CD4-positive, alpha-beta T cell treated with Interleukin-15 for 1 hour (primary cell): ENCODE data around the gene PTPRD.

Experiments
- DNase-seq: peaks from one replicate; pipeline ENCODE4 v3.0.0-alpha.2; 2020

The PTPRD gene

DNA sequence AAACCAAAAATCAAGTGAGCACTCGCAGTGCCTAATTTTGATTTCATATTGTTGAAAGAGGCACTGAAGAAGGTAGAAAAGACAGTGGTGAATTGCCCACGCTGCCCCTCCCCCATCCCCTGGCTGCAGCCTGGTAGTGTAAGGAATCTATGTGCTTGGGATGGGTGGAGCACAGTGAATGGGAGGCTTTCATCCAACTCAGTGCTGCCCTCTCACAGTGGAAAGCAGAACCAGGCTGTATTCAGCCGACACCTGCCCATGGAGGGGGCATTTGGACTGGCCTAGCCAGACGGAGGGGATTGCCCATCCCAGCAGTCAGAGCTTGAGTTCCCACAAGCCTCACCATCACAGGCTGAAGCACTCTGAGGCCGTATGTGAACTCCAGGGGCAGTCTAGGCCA is 2012.9 kb downstream of the PTPRD start:
- no peak for DNase-seq

DNA sequence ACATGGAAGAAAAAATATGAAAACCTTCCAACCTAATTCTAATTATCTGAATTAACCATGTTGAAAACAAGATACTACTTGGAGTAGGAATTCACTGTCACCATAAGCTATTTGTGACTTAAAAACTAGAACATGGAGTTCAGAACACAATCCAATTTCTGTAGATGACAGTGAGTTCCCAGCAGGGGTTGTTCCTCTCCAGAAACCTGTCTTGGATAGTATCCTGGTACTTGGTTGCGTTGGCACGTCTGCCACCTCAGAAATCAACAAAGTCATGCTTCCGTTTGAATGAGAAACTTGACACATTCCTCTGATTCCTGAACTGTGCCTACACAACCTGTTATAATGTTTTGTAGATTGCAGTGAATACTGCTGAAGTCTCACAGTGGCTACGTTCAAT is 2023.3 kb downstream of the PTPRD start:
- DNase-seq, result no peak

DNA sequence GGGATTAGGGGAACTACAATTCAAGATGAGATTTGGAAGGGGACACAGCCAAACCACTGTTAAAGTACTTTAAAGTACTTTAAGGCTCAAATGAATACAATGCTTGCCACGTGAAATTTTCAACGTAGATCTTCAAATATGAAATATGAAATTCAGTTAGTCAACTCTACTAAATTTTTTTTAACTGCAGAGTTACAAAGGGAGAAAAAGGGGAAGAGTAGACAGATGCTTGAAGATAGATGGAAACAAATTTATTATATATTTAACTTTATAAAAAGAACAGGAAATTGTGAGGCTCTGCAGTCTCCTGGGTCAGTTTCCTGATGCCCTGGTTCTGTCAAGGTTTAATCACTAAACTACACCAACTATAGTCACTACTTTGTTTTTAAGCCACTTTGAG is 2027.8 kb downstream of the PTPRD start:
- DNase-seq, result no peak

DNA sequence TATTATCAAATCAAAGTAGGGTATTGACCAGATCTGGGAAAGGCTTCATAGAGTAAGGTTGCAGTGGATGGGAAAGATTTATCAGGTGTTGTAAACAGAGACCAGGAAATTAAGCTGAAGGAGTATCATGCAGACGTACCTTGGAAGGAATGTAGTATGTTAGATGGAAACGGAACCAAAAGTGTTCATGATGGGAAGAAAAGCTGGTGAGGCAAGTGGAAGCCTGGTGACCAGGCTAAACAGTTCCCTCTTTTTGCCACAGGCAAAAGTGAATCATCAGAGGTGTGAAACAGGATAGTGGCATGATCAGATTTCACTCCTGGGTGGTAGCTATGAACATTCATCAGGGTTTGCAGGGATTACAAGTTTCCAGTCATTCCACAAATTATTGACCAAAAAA is 2033.1 kb downstream of the PTPRD start:
- DNase-seq, result no peak

DNA sequence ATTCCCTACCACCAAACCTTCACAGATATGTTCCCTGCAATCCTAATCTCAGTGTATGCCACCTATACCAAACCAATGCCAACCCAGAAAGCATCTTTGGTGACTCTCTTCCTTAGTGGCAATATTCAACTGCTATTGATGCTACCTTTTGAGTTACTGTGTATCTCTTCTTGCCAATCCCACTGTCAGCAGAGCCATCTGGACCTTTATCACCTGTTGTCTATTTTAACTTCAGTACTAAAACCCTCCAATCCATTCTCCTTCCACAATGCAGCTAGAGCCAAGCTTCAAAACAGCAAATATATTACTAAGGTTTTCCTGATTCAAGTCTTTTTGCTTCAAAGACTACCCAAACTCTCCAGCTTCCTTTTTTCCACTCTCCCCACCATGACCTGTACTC is 2036.1 kb downstream of the PTPRD start:
- no peak for DNase-seq

DNA sequence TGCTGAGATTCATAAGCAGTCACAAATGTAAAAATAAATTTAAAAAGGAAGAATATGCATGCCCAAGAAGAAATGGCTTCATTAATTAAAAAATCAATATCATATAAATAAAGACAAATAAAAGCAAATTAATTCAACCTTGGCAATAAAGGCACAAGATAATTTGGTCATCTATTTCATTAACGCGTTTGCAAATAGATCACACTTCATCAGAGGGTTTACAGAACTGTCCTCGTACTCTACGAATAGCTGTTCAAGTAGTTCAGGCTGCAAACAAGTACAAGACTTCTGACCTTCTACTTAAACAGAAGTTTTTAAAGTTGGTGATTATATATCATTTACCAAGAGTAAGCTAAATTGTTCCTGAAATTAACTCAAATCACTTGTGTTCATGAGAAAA is 2038.0 kb downstream of the PTPRD start:
- no peak for DNase-seq

DNA sequence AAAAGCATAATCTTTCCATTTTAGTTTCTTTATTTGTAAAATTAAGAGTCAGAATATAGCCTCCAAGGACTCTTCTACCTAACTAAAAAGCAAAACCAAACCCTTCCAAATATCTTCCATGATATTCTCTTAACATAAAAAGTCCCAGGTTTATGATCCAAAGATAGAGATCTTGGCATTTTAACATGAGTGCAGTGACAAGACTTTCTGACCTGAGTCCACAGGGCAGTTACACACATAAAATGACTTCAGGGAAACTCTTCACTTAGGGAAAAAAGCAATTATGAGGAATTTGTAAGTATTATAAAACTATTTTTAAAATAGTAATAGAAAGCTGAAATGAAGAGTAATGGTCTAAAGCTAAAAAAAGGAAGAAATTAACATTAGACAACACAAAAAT is 2040.6 kb downstream of the PTPRD start:
- no peak for DNase-seq

DNA sequence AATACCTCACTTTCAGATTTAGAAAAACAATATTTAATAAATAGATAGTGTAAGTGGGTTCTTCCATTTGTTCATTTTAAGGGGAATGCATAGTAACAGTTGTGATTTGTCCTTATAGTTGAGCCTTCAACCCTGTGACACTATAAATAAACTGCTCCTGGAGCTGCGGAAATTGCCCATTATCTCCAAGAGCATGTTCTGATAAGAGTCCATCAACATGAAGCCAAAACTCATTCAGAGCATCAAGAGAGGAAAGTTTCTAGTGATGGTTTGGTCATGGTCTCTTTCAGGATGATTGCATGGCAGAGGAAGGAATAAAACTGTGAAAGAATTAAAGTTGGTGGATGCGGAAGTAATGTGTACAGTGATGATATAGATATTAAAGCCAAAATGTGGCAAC is 2041.2 kb downstream of the PTPRD start:
- no peak for DNase-seq

DNA sequence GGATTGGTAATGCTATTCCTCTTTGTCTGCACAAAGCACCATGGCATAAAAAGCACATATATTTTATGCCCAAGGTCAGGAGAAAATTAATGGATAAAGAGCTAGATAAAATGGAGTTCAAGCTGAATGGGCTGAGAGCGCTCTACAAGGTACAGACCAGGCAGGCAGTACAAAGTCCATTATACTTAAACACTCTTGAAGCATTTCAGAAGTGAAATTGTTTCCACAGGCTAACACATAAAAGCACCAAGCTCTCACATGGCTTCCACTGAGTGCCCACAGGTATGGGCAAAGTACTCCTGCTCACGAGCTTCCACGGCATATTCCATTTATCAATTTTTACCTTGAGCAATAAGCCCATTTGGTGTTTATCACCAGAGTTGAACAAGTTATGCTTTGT is 2042.0 kb downstream of the PTPRD start:
- DNase-seq, result no peak

DNA sequence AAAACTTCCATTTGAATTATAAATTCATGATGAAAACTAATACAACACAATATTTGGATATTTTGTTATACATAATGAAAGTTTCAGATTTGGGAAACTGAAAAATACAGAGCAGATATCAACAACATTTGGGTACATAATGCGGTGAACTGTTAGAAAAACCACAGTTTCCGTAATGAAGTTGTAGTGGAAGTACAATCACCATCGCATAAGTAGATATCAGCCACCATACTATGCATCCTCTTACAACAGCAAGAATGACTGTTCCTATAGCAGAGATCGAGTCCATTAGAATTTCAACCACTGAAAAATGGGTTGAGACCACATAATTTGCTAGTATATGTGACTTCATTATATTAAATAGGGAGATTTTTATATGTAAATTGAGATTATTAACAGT is 2043.0 kb downstream of the PTPRD start:
- no peak for DNase-seq

DNA sequence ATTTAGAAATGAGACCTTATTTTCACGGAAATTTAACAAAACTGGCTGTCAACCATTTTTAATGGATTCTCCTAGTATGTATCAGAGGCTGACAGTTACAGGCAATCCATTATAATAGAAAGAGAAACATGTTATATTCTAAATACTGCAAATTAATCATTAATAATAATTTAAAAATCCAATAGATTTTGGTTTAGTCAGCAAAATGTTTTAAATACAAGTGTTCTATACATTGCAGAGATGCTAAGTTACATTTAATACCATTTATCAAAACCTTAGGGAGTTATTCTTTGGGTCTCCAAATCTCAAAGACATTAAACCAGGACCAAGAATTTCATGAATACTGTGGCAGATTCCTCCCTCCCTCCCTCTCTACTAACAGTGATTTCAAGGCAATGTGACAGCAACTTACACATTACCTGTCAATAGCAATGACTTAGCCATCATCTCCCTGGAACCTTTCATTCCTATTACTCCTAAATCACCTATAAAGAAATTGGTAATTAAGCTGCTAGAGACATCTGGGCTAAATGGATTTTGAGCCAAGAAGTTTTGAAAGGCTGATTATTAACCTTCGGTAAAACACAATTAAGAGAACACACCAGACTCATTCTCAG is 2044.7 kb downstream of the PTPRD start:
- DNase-seq, result no peak

DNA sequence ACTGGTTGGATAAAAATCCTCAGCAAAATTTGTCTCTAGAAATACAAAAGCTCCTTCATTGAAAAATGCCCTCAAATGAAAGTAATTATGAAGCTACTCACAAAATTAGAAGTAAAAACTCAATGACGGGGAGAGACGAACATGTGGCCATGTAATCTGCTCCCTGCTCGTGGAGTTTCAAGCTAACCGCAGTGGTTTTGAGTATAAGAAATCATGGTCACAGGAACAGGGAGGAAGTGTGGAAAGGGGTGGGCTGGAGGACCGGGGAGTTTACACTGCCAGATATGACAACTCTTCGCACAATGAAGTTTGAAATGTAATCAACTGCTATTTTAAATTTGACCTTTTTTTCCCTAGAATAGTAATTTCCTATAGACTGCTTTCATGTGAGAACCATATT is 2047.8 kb downstream of the PTPRD start:
- DNase-seq, result no peak

DNA sequence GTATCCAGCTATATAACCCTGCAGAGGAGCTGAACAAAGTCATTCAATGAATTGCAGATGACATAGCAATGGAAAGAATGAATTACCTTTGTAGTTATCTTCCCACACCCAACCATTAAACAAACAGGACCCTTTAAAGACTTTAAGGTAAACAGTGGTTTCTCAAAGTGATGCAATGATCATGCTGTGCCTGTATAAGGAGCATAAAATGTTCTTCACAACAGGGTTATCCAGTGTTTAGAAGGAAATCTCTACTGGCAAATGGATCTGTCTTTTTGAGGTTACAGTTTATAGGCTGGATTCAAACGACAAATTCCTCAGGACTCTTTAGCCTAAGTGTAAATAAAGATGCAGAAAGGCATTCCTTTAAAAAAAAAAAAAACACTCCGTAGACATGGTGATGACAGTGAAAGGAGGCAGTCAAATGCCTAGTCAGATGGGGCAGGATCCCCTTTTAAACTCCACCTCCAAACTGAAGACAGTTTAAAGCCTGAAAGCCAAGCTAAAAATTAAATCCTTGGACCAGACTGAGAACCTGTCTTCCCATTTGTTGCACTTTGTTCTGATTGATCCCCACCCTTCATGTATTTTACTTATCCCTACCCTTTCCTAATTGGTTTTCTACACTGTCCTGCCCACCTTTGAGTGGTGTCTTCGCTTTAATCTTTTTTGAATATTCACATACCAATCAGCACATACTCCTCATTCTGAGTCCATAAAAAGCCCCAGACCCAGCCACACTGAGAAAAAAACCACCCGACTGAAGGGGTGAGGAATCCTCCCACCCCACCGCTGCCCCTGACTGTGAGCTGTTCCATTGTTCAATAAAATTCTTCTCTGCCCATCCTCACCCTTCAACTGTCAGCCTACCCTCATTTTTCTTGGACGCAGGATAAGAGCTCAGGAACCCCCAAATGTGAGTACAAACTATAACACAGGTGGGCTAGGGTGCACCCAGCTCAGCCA is 2052.0 kb downstream of the PTPRD start:
- no peak for DNase-seq

DNA sequence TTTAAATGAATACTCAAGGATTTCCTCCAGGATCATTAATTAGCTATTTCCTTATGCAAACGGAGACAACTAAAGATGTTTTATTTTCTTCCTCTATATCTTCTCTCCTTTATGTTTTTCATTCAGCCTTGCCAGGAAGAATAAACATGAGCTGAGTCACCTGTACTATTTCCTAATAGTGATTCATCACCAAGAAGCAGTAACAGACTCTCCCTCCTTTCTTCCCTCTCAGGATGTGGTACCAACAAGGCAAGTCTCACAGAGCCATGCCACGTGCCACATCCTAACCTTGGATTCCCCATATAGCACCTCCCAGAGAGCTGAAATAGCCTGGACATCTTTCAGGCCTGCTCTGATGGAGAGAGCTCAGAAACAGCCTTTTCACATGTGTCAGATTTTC is 2054.6 kb downstream of the PTPRD start:
- no peak for DNase-seq

DNA sequence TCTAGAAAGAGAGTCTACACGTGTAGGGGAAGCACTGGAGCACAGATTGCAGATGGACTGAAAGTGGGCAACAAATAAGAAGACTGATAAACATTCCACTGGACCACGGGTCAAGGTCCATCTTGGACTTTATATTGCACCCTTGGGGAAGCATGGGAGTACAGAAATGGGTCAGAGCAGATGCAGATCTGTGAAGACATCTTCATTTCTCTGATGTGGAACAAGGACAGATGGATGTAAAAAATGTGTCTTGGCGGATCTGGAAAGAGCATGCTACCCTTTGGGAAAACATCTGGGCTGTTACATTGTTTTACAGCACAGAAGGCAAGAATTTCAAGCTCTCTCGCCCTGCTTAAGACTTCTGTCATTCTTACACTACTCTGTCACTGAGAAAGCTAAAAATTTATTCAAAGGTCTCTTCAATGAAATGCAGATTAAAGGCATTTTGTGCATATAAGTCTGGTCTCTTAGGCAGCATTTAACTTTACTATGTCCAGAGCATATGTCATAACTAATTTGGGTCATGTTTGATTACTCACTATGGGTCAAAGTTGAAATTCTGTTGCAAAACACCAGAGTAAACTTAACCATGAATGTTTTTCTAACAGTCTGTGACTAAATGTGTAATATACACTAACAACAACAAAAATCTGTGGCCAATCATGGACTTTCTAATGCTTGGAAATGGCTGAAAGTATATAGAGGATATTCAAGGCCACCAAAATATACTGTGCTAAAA is 2056.9 kb downstream of the PTPRD start:
- no peak for DNase-seq

DNA sequence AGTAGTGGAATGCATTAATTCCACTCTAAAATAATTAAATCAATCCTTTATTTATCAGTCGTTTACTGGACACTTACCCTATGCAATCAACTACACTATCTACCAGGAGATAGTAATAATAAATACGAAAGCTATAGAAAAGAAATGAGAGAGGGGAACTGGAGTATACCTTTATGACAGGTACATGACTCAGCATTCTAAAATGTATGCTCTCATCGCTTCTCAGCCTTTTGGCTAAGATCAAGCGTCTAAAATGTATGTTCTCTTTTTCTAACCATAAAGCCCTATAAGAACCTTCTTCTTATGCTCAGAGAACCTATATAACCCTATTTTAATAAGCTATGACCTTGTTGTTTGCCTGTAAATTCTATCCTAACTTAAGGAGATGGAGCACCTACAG is 2059.4 kb downstream of the PTPRD start:
- no peak for DNase-seq

DNA sequence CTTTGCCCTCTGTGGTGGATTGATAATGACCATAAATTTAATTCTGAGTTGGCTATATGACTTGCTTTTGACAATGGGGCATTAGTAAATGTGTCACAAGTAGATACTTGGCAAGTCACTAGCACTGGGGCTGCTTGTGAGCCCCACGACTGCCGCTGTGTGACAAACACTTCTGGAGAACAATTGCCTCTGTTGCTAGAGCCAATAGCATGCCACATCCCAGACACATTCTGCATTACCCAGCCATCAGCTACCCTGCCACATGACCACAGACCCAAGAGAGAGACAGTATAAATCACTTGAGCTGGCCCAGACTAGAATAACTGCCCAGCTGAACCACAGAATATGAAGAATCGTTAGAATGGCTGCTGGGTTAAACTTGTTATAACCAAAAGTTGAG is 2060.1 kb downstream of the PTPRD start:
- DNase-seq, result no peak

DNA sequence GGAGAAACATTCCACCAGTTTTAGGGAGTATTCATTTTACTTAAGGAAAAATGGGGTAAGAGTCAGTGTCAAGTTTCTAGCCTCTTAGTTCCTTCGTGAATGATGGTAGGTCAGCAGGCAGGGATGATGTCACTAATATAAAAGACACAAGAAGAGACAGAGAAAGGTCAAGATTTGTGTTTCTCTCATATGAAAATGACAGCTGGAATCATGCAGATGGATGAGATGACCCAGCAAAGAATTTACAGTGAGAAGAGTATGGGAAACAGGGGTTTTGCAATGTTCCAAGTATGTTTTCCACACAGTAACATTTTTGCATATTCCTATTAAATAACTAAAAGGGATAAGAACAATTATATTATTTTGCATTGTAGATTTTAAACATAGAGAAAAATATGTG is 2063.6 kb downstream of the PTPRD start:
- no peak for DNase-seq

DNA sequence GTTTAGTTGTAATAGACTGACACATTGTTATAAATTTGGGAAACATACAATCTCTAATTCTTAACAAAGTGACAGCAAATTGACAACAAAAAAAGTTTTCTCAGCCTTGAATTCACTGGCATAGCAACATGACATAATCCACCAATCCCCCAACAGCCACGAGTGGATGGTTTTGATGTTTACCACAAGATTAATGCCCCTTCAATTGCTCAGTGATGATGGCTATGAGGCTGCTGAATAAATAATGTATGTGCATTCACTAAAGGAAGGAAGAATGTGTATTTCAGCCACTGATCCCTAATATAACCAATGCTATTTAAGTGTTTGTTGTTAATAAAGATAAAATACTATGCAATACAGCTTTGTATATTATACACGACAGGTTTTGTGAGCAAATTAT is 2069.6 kb downstream of the PTPRD start:
- DNase-seq, result no peak

DNA sequence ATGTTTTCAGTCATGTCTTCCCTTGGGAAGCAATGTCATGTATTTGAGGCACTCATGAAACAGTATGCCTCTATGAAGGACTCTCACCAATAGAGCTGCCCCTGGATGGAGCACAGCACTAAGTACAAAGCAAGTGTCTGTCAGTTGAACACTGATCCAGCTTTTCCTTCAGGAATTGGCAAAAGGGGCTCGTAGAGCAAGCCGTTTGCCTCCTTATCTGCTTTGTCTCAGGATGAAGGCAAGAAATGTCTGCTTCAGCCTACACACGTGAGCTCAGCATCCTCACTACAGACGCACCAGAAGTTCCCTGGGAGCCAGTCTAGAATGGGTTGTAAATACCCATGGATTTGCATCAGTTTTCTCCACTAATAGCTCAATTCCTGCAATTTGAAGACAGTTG is 2070.3 kb downstream of the PTPRD start:
- DNase-seq, result no peak

DNA sequence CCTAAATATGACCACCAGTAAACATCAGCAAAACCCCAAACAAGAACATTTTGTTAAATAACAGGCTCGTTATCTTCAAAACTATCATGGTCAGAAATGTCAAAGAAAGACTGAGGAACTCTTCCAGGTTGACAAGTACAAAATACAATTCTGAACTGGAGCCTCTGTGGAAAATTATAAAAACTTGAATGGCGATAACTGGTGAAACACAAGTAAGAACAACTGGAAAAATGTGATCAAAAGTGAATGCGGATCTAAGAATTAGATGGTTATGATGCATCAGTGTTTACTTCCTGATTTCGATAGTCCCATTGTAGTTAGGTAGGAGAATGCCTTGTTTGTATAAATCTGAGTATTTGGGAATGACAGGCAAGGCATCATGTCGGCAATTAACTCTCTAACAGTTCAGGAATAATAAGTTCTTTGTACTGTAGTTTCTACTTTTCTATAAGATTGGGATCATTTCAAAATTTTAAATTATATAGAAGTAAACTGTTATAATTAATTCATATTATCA is 2073.1 kb downstream of the PTPRD start:
- DNase-seq, result no peak

DNA sequence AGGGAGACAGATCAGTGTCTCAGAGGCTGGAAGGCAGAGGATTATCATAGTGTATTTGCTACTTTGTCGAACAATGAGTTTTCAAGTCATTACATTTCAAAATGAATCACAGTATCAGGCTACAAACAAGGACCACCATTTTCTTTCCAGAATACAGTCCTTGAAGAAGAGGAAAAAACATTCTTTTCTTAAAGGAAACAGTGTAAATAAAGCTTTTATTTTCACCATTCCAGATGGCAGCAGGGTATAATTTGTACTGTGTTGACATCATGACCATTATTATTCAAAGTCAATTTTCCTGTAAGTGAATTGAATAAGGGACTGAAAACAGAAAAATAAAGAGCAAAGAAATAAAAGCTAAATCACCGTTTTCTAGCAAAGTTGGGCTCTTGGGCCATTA is 2076.0 kb downstream of the PTPRD start:
- no peak for DNase-seq

DNA sequence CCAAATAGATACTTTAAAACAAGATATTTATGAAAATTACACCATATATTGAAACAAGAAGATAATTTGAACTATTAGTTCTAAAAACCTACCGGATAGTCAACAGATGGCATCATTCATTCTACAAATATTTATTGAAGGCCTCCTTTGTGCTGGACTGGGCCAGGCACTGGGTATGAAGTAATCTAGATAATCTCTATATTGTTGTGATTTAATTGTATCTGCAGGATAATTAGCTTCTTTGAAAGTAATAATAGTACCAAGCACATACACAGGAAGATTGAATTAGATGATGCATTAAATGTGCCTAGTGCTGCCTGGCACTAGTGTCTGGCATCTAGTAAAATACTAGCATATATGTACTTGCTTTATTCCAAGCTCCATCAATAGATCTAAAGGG is 2078.0 kb downstream of the PTPRD start:
- DNase-seq, result no peak

DNA sequence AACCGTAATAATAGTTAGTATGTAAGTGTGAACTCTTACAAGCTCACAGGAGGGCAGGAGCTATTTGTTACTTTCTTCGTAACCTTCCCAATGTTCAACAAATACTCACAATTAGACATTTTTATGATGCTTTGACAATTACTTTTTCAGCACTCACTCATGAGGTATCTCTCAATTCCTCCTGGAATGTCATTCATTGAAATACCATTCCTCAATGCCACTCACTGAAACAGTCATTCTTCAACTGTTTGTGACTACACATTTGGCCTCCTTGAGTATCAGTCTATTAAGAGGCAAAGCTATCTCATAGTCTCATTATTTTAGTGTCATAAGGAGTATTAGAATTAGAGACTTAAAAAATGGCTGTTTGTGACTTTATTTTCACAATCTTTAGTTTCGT is 2079.1 kb downstream of the PTPRD start:
- DNase-seq, result no peak
